Thymus (tissue), 11 donors: ENCODE results near the gene DICER1. TPM values are rescaled to one million over a fixed set of nuclear protein-coding genes. Genes with fewer than 3 reads are reported as not detected.

Experiments used
- DNase-seq, 9 donors: peaks; one replicate each; pipeline ENCODE4 v3.0.0-alpha.2; 2013; ENCODE audit warnings: low spot score in 9 of 9, low read depth in 6 of 9, missing footprints in 1 of 9
- H3K27ac ChIP-seq, 2 donors: one replicate each; pipeline ENCODE4 v1.5.1; 2013; ENCODE audit warnings: control low read depth in 1 of 2, low read depth in 1 of 2, low read length in 1 of 2, mild to moderate bottlenecking in 1 of 2, moderate library complexity in 1 of 2
- H3K27me3 ChIP-seq, 2 donors: one replicate each; pipeline ENCODE4 v1.5.1; 2013; ENCODE audit warnings: low read length in 1 of 2; ENCODE audit not compliant: control insufficient read depth in 2 of 2, insufficient read depth in 1 of 2
- H3K36me3 ChIP-seq, 2 donors: one replicate each; pipeline ENCODE4 v1.5.1; 2013; ENCODE audit warnings: low read length in 1 of 2, mild to moderate bottlenecking in 1 of 2, moderate library complexity in 1 of 2; ENCODE audit not compliant: control insufficient read depth in 2 of 2, insufficient read depth in 2 of 2
- H3K4me1 ChIP-seq, 2 donors: one replicate each; pipeline ENCODE4 v1.5.1; 2013; ENCODE audit warnings: low read length in 2 of 2; ENCODE audit not compliant: control insufficient read depth in 2 of 2, insufficient read depth in 2 of 2
- H3K4me3 ChIP-seq, 2 donors: one replicate each; pipeline ENCODE4 v1.5.1; 2013; ENCODE audit warnings: low read length in 2 of 2, control low read depth in 1 of 2, mild to moderate bottlenecking in 1 of 2
- H3K9me3 ChIP-seq, 2 donors: one replicate each; pipeline ENCODE4 v1.5.1; 2013; ENCODE audit warnings: low read length in 1 of 2, mild to moderate bottlenecking in 1 of 2; ENCODE audit not compliant: control insufficient read depth in 2 of 2, insufficient read depth in 1 of 2
- WGBS: extraction: QIAGEN DNeasy Blood & Tissue Kit; methylation state at CpG from one replicate; pipeline ENCODE4 v1.1.7; 2013; 5-methylcytosine and 5-hydroxymethylcytosine counted together
- polyA plus RNA-seq: library from polyadenylated mRNA; stranded (reverse); fragments of 200-250 nt; gene quantifications from one replicate; pipeline ENCODE4 v1.2.3, GENCODE V29; 2013
- total RNA-seq: library from RNA; stranded (reverse); fragments of 120-200 nt; gene quantifications from one replicate; pipeline ENCODE4 v1.2.4, GENCODE V29; 2013
- donor health status: healthy.

The DICER1 gene
- total and polyA plus RNA-seq, 2 donors: 14.8 to 33.3 TPM

- 98% methylated on average over 8 of the region's 8 CpGs for WGBS
- H3K4me1 ChIP-seq: no peaks in the 10 kb centered on the region
Measured at GRCh38 chr14:95134304-95134933, 22.9 kb downstream of the DICER1 start.

DNA sequence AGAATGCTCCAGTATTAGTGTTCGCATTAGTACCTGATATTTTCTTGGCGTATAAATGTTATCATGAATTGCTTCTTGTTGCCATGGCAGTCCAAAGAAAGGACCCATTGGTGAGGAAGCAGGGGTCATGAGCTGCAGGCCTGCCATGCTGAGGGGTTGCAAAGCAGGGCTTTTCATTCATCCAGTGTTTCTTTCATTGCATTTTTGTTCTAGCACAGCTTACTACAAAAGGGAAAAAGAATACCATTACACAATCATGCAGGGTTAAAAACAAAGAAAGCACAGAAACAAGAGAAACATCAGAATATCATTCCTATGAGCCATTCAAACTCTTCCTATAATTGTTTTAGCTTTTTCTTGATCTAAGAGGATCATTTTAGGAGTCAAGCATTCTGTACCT, 24.0 kb downstream of the DICER1 start:
- H3K9me3 ChIP-seq: no peaks in the 10 kb centered on the region
- WGBS: over 99% methylated on average over 2 of the region's 2 CpGs
- H3K4me3 ChIP-seq: no peak overlapping the region
- H3K27ac ChIP-seq: no peak overlapping the region
- no peaks in the 10 kb centered on the region for H3K4me1 ChIP-seq
- peaks cover 7 to 25% of the 10 kb centered on the region in 2 donors for H3K36me3 ChIP-seq
- H3K27me3 ChIP-seq: no peaks in the 10 kb centered on the region
- no peak for DNase-seq

More at GRCh38 chr14:95134304-95134933, 22.9 kb downstream of the DICER1 start:
- no peak overlapping the region for H3K4me3 ChIP-seq
- no peaks in the 10 kb centered on the region for H3K27me3 ChIP-seq
- no peak for DNase-seq
- H3K9me3 ChIP-seq: no peaks in the 10 kb centered on the region
- no peak overlapping the region for H3K27ac ChIP-seq
- H3K36me3 ChIP-seq: peaks cover 7 to 18% of the 10 kb centered on the region in 2 donors

GRCh38 chr14:95132760-95133159, 24.6 kb downstream of the DICER1 start:
- Histone ChIP-seq H3K9me3 (no peaks in the 10 kb centered on the region), H3K27me3 (no peaks in the 10 kb centered on the region), H3K36me3 (peaks cover 7 to 25% of the 10 kb centered on the region in 2 donors), H3K4me3 (no peak overlapping the region), H3K4me1 (no peaks in the 10 kb centered on the region), H3K27ac (no peak overlapping the region)
- 97% methylated on average over 5 of the region's 5 CpGs for WGBS
- DNase-seq: no peak

DNA sequence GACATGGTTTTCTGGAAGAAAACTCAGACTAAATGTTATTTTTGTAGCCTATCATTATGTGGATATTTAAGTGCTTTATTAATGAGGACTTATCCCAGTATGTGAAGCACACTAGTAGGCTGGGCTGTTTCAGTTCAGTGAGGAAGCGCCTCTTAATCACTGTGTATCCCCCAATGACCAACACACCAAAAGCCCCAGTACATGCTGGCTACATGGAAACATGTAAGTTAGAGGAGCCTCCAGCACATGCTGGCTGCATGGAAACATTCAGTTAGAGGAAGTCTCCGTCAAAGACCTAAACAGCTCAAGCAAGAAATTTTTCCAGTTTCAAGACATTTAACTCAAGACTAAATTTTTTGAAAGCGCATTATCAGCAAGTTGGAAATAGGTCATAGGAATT, 26.8 kb downstream of the DICER1 start:
- DNase-seq: no peak
- Histone ChIP-seq H3K4me3 (no peak overlapping the region), H3K27me3 (no peaks in the 10 kb centered on the region), H3K9me3 (no peaks in the 10 kb centered on the region), H3K27ac (no peak overlapping the region), H3K4me1 (no peaks in the 10 kb centered on the region), H3K36me3 (peaks cover 7 to 28% of the 10 kb centered on the region in 2 donors)
- WGBS: 97% methylated on average over 3 of the region's 3 CpGs

DNA sequence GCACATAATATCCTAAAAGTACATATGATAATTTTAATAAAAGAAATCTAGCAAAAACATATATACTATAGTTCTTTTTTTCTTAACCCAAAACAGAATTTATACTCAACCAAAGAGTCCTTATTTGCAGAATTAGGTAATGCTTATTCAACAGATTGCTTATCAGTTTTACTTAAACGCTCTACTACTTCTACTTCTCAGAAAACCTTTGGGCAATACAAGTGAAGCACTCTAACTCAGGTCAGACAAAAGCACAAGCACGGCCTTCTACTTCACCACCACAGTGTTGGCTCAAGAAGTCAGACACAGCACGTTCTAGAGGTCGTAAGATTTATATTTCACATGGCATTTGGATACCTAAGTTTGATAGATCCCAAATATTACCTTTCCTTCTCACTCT, 29.2 kb downstream of the DICER1 start:
- DNase-seq: no peak
- WGBS: 99% methylated on average over 4 of the region's 4 CpGs
- no peaks in the 10 kb centered on the region for H3K9me3 ChIP-seq
- H3K36me3 ChIP-seq: peaks cover 17 to 38% of the 10 kb centered on the region in 2 donors
- no peak overlapping the region for H3K4me3 ChIP-seq
- no peaks in the 10 kb centered on the region for H3K27me3 ChIP-seq
- no peaks in the 10 kb centered on the region for H3K4me1 ChIP-seq
- H3K27ac ChIP-seq: no peak overlapping the region

- WGBS: 96% methylated on average over 4 of the region's 4 CpGs
- peaks cover 15 to 40% of the 10 kb centered on the region in 2 donors for H3K36me3 ChIP-seq
- no peak for DNase-seq
- H3K9me3 ChIP-seq: no peaks in the 10 kb centered on the region
- H3K4me1 ChIP-seq: no peaks in the 10 kb centered on the region
- no peaks in the 10 kb centered on the region for H3K27me3 ChIP-seq
- H3K4me3 ChIP-seq: no peak overlapping the region
- H3K27ac ChIP-seq: no peak overlapping the region
Measured at GRCh38 chr14:95127531-95127911, 29.8 kb downstream of the DICER1 start.

- Histone ChIP-seq H3K27ac (no peak overlapping the region), H3K4me1 (no peaks in the 10 kb centered on the region), H3K36me3 (peaks cover 19 to 43% of the 10 kb centered on the region in 2 donors), H3K4me3 (no peak overlapping the region), H3K9me3 (no peaks in the 10 kb centered on the region), H3K27me3 (no peaks in the 10 kb centered on the region)
- 100% methylated on average over 1 of the region's 1 CpG for WGBS
- no peak for DNase-seq
Measured at GRCh38 chr14:95126906-95127530, 30.3 kb downstream of the DICER1 start.

- over 99% methylated on average over 4 of the region's 4 CpGs for WGBS
- Histone ChIP-seq H3K27me3 (no peaks in the 10 kb centered on the region), H3K4me1 (no peaks in the 10 kb centered on the region), H3K27ac (no peak overlapping the region), H3K36me3 (peaks cover 19 to 37% of the 10 kb centered on the region in 2 donors), H3K9me3 (no peaks in the 10 kb centered on the region), H3K4me3 (no peak overlapping the region)
- DNase-seq: no peak
Measured at GRCh38 chr14:95125915-95126314, 31.4 kb downstream of the DICER1 start.

DNA sequence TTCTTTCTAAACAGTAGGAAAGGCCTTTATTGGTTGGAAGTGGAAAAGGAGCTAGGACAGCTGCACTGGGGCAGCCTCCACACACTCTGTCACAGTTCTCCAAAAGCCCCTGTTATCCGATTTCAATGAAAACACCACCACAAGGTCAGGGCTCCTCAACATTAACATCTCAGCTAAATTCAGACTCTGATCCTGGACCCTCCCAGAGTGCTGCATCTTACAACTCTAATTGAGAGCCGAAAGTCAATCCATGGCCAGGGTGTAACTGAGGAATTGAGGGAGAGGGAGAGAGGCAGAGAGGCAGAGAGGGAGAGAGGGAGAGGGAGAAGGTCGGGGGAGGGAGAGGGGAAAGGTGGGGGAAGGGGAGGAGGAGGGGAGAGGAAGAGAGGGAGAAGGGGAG, 32.1 kb downstream of the DICER1 start:
- Histone ChIP-seq H3K36me3 (peaks cover 17 to 36% of the 10 kb centered on the region in 2 donors), H3K27ac (no peak overlapping the region), H3K9me3 (no peaks in the 10 kb centered on the region), H3K27me3 (no peaks in the 10 kb centered on the region), H3K4me1 (no peaks in the 10 kb centered on the region), H3K4me3 (no peak overlapping the region)
- WGBS: 89% methylated on average over 3 of the region's 3 CpGs
- no peak for DNase-seq
